ENCODE results near the gene POU6F2. TPM values are rescaled to one million over a fixed set of nuclear protein-coding genes. Genes with fewer than 3 reads are reported as not detected.

POU6F2 gene
- total RNA-seq, 1 experiment from 2014 or later = 0.27 TPM

DNA sequence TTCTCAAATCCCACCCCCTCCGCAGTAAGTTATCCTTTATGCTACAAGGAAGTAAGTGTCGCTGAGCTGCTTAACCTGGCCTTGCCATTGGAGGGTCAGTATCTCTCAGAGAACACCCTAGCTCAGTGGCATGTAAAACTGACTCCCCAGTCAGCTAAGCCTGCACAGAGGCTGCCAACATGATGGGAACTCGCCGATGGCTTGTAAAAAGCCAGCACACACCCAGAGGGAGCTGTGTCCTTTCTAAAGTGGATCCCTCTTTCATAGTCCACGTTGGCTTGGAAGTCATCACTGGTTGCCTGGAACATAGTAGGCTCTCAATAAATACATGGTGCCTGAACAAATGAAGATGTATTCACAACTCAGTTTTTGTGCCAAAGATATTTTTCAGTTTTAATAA, 339.4 kb downstream of the POU6F2 start:
- ChIA-PET POLR2A (no interaction called here), RAD21 (ENCODE audit: low non-redundant PET in 1 of 2, low total read pairs in 2 of 2, uncharacterized antibody in 2 of 2, unreplicated experiment in 2 of 2) (no interaction called here), CTCF (no interaction called here)
- peaks cover 82% of the 10 kb centered on the region for H3K27me3 ChIP-seq (ENCODE audit: insufficient read depth, low read length)
- H3K9me2 ChIP-seq (ENCODE audit: insufficient read depth) = no peaks in the 10 kb centered on the region
- H3K27ac ChIP-seq (ENCODE audit: low read depth, low read length) = no peak overlapping the region
- no peaks in the 10 kb centered on the region for H3K36me3 ChIP-seq (ENCODE audit: control insufficient read depth in 1 of 2, insufficient read depth in 2 of 2, low read length in 2 of 2)
- ATAC-seq = no peak
- H3K4me3 ChIP-seq (replicated peaks in 1 of 2; ENCODE audit: low read depth in 1 of 2, low read length in 2 of 2) = no peak overlapping the region
- no peak overlapping the region for H3K9ac ChIP-seq (ENCODE audit: low read length)
- no peak overlapping the region for H2AFZ ChIP-seq (ENCODE audit: low read depth, low read length, poor library complexity, severe bottlenecking)
- no peak for DNase-seq (ENCODE audit: low read depth, low spot score)
- H3K79me2 ChIP-seq (ENCODE audit: insufficient read depth, low read length) = no peaks in the 10 kb centered on the region
- H3K4me2 ChIP-seq (ENCODE audit: low read length) = no peak overlapping the region
- H3K4me1 ChIP-seq (ENCODE audit: control insufficient read depth in 1 of 2, insufficient read depth in 2 of 2, low read length in 2 of 2) = no peaks in the 10 kb centered on the region
- intact Hi-C loops (cut with micrococcal nuclease) = no loop called here
- BruUV-seq (replicated peaks) = no TSS peak
- H4K20me1 ChIP-seq (ENCODE audit: insufficient read depth) = no peaks in the 10 kb centered on the region
- no peaks in the 10 kb centered on the region for H3K9me3 ChIP-seq (ENCODE audit: control insufficient read depth in 1 of 2, insufficient read depth in 1 of 2, low read depth in 1 of 2, low read length in 2 of 2)
- TF ChIP-seq, protein P1, sequence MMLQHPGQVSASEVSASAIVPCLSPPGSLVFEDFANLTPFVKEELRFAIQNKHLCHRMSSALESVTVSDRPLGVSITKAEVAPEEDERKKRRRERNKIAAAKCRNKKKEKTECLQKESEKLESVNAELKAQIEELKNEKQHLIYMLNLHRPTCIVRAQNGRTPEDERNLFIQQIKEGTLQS (IDR thresholded peaks at IDR 0.05) = no peak
- no peak for TF ChIP-seq SIN3A (IDR thresholded peaks at IDR 0.05; ENCODE audit: low read depth)
- TF ChIP-seq EGR1 (IDR thresholded peaks at IDR 0.05; ENCODE audit: low read depth) = no peak
- no peak for TF ChIP-seq POLR2AphosphoS5 (IDR thresholded peaks at IDR 0.05; ENCODE audit: low read depth, low read length)
- TF ChIP-seq, protein P2, sequence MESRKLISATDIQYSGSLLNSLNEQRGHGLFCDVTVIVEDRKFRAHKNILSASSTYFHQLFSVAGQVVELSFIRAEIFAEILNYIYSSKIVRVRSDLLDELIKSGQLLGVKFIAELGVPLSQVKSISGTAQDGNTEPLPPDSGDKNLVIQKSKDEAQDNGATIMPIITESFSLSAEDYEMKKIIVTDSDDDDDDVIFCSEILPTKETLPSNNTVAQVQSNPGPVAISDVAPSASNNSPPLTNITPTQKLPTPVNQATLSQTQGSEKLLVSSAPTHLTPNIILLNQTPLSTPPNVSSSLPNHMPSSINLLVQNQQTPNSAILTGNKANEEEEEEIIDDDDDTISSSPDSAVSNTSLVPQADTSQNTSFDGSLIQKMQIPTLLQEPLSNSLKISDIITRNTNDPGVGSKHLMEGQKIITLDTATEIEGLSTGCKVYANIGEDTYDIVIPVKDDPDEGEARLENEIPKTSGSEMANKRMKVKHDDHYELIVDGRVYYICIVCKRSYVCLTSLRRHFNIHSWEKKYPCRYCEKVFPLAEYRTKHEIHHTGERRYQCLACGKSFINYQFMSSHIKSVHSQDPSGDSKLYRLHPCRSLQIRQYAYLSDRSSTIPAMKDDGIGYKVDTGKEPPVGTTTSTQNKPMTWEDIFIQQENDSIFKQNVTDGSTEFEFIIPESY (IDR thresholded peaks at IDR 0.05; ENCODE audit: extremely low read depth, insufficient replicate concordance, low read length) = no peak

DNA sequence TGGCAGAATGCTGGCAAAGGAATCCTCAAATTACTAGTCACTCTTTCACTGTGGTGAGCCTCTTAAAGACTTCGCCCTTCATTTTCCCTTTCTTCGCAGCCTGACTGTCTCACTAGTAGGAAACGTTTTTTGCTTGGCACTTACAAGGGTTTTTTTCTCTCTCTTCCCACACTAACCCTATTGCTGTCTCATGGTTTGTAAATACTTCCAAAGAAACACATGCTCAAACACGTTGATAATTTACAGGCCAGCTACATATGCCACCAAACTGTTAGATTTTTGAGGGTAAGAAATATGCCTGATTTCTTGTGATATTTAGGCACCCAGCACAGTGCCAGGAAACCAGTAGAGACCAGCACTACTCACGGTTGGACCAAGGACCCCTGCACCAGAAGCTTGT, 340.2 kb downstream of the POU6F2 start:
- POLR2A ChIA-PET = no interaction called here

More for the DNA sequence above, 340.2 kb downstream of the POU6F2 start:
- H3K9ac ChIP-seq (ENCODE audit: low read length) = no peak overlapping the region
- no peak for ATAC-seq
- TF ChIP-seq ZFX (IDR thresholded peaks at IDR 0.05) = no peak
- TF ChIP-seq, protein P3, sequence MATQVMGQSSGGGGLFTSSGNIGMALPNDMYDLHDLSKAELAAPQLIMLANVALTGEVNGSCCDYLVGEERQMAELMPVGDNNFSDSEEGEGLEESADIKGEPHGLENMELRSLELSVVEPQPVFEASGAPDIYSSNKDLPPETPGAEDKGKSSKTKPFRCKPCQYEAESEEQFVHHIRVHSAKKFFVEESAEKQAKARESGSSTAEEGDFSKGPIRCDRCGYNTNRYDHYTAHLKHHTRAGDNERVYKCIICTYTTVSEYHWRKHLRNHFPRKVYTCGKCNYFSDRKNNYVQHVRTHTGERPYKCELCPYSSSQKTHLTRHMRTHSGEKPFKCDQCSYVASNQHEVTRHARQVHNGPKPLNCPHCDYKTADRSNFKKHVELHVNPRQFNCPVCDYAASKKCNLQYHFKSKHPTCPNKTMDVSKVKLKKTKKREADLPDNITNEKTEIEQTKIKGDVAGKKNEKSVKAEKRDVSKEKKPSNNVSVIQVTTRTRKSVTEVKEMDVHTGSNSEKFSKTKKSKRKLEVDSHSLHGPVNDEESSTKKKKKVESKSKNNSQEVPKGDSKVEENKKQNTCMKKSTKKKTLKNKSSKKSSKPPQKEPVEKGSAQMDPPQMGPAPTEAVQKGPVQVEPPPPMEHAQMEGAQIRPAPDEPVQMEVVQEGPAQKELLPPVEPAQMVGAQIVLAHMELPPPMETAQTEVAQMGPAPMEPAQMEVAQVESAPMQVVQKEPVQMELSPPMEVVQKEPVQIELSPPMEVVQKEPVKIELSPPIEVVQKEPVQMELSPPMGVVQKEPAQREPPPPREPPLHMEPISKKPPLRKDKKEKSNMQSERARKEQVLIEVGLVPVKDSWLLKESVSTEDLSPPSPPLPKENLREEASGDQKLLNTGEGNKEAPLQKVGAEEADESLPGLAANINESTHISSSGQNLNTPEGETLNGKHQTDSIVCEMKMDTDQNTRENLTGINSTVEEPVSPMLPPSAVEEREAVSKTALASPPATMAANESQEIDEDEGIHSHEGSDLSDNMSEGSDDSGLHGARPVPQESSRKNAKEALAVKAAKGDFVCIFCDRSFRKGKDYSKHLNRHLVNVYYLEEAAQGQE (IDR thresholded peaks at IDR 0.05; ENCODE audit: low read depth) = no peak
- no peak for TF ChIP-seq EZH2 (IDR thresholded peaks at IDR 0.05)
- no peak for TF ChIP-seq JUND (IDR thresholded peaks at IDR 0.05)
- no TSS peak for BruUV-seq (replicated peaks)
- CTCF ChIA-PET = no interaction called here
- RAD21 ChIA-PET (ENCODE audit: low non-redundant PET in 1 of 2, low total read pairs in 2 of 2, uncharacterized antibody in 2 of 2, unreplicated experiment in 2 of 2) = no interaction called here
- H3K36me3 ChIP-seq (ENCODE audit: control insufficient read depth in 1 of 2, insufficient read depth in 2 of 2, low read length in 2 of 2) = no peaks in the 10 kb centered on the region
- no peaks in the 10 kb centered on the region for H3K79me2 ChIP-seq (ENCODE audit: insufficient read depth, low read length)
- no peak overlapping the region for H3K4me2 ChIP-seq (ENCODE audit: low read length)
- H3K9me3 ChIP-seq (ENCODE audit: control insufficient read depth in 1 of 2, insufficient read depth in 1 of 2, low read depth in 1 of 2, low read length in 2 of 2) = no peaks in the 10 kb centered on the region
- no peaks in the 10 kb centered on the region for H3K9me2 ChIP-seq (ENCODE audit: insufficient read depth)
- no peak overlapping the region for H3K4me3 ChIP-seq (replicated peaks in 1 of 2; ENCODE audit: low read depth in 1 of 2, low read length in 2 of 2)
- H3K27ac ChIP-seq (ENCODE audit: low read depth, low read length) = no peak overlapping the region
- intact Hi-C loops (cut with micrococcal nuclease) = no loop called here
- H3K27me3 ChIP-seq (ENCODE audit: insufficient read depth, low read length) = peaks cover 74% of the 10 kb centered on the region
- H3K4me1 ChIP-seq (ENCODE audit: control insufficient read depth in 1 of 2, insufficient read depth in 2 of 2, low read length in 2 of 2) = no peaks in the 10 kb centered on the region
- no peaks in the 10 kb centered on the region for H4K20me1 ChIP-seq (ENCODE audit: insufficient read depth)
- no peak overlapping the region for H2AFZ ChIP-seq (ENCODE audit: low read depth, low read length, poor library complexity, severe bottlenecking)
- no peak for DNase-seq (ENCODE audit: low read depth, low spot score)
